Measurements from ENCODE around the gene CHD5.

Gene CHD5

GRCh38 chr1:6098303-6099215 is 81.6 kb downstream of the CHD5 start:
- Histone ChIP-seq H3K4me2 (ENCODE audit: low read depth, low read length) (no peak overlapping the region), H3K9ac (ENCODE audit: low read length) (no peak overlapping the region), H3K27me3 (replicated peaks; ENCODE audit: insufficient read depth, low read length) (peaks cover 13% of the 10 kb centered on the region), H4K20me1 (ENCODE audit: insufficient read depth, low read length) (no peaks in the 10 kb centered on the region), H3K36me3 (replicated peaks; ENCODE audit: insufficient read depth, low read length) (no peaks in the 10 kb centered on the region; the same call in 1 of the 2 replicates), H3K79me2 (ENCODE audit: low read length) (no peaks in the 10 kb centered on the region), H3F3A (ENCODE audit: insufficient read depth, low read length) (no peaks in the 10 kb centered on the region; the same call in 1 of the 2 replicates), H3K4me1 (ENCODE audit: low read length) (no peaks in the 10 kb centered on the region), H2AFZ (ENCODE audit: low read length) (no peak overlapping the region), H3K27ac (ENCODE audit: low read length) (no peak overlapping the region), H3K9me2 (replicated peaks; ENCODE audit: insufficient read depth, low read length) (no peaks in the 10 kb centered on the region), H3K9me3 (replicated peaks; ENCODE audit: insufficient read depth, low read length) (no peaks in the 10 kb centered on the region), H3K4me3 (ENCODE audit: low read length) (no peak overlapping the region)
- TF ChIP-seq EZH2phosphoT487 (IDR thresholded peaks at IDR 0.05; ENCODE audit: low read length) (no peak), CTCF (IDR thresholded peaks at IDR 0.05; ENCODE audit: low read length) (no peak), EZH2 (optimal IDR thresholded peaks at IDR 0.05; ENCODE audit: low read depth, low read length) (no peak)
- no peak for DNase-seq

- no peak overlapping the region for H3K9ac ChIP-seq (ENCODE audit: low read length)
- no peaks in the 10 kb centered on the region for H3K9me2 ChIP-seq (replicated peaks; ENCODE audit: insufficient read depth, low read length)
- TF ChIP-seq CTCF (IDR thresholded peaks at IDR 0.05; ENCODE audit: low read length), result no peak
- no peak for TF ChIP-seq EZH2phosphoT487 (IDR thresholded peaks at IDR 0.05; ENCODE audit: low read length)
- TF ChIP-seq EZH2 (optimal IDR thresholded peaks at IDR 0.05; ENCODE audit: low read depth, low read length), result no peak
- H3K4me2 ChIP-seq (ENCODE audit: low read depth, low read length), result no peak overlapping the region
- peaks cover 5% of the 10 kb centered on the region for H3K27me3 ChIP-seq (replicated peaks; ENCODE audit: insufficient read depth, low read length)
- H3K4me3 ChIP-seq (ENCODE audit: low read length), result no peak overlapping the region
- DNase-seq, result no peak
- H3K36me3 ChIP-seq (replicated peaks; ENCODE audit: insufficient read depth, low read length), result no peaks in the 10 kb centered on the region; the same call in 1 of the 2 replicates
- no peaks in the 10 kb centered on the region for H3K9me3 ChIP-seq (replicated peaks; ENCODE audit: insufficient read depth, low read length)
- no peaks in the 10 kb centered on the region for H4K20me1 ChIP-seq (ENCODE audit: insufficient read depth, low read length)
- H3K27ac ChIP-seq (ENCODE audit: low read length), result no peak overlapping the region
- H3F3A ChIP-seq (ENCODE audit: insufficient read depth, low read length), result no peaks in the 10 kb centered on the region; the same call in 1 of the 2 replicates
- H2AFZ ChIP-seq (ENCODE audit: low read length), result no peak overlapping the region
- no peaks in the 10 kb centered on the region for H3K4me1 ChIP-seq (ENCODE audit: low read length)
- H3K79me2 ChIP-seq (ENCODE audit: low read length), result no peaks in the 10 kb centered on the region
These were observed 82.3 kb downstream of the CHD5 start for GRCh38 chr1:6097824-6098223.

GRCh38 chr1:6097117-6097595 is 83.0 kb downstream of the CHD5 start:
- H3K9ac ChIP-seq (ENCODE audit: low read length), result no peak overlapping the region
- no peaks in the 10 kb centered on the region for H3K9me2 ChIP-seq (replicated peaks; ENCODE audit: insufficient read depth, low read length)
- H2AFZ ChIP-seq (ENCODE audit: low read length), result no peak overlapping the region
- no peaks in the 10 kb centered on the region for H3K27me3 ChIP-seq (replicated peaks; ENCODE audit: insufficient read depth, low read length)
- H3K36me3 ChIP-seq (replicated peaks; ENCODE audit: insufficient read depth, low read length), result no peaks in the 10 kb centered on the region; the same call in 1 of the 2 replicates
- no peak for DNase-seq
- no peaks in the 10 kb centered on the region; the same call in 1 of the 2 replicates for H3F3A ChIP-seq (ENCODE audit: insufficient read depth, low read length)
- H3K9me3 ChIP-seq (replicated peaks; ENCODE audit: insufficient read depth, low read length), result no peaks in the 10 kb centered on the region
- H3K27ac ChIP-seq (ENCODE audit: low read length), result no peak overlapping the region
- H4K20me1 ChIP-seq (ENCODE audit: insufficient read depth, low read length), result no peaks in the 10 kb centered on the region
- H3K4me3 ChIP-seq (ENCODE audit: low read length), result no peak overlapping the region
- H3K4me1 ChIP-seq (ENCODE audit: low read length), result no peaks in the 10 kb centered on the region
- no peak for TF ChIP-seq EZH2phosphoT487 (IDR thresholded peaks at IDR 0.05; ENCODE audit: low read length)
- TF ChIP-seq EZH2 (optimal IDR thresholded peaks at IDR 0.05; ENCODE audit: low read depth, low read length), result no peak
- no peak for TF ChIP-seq CTCF (IDR thresholded peaks at IDR 0.05; ENCODE audit: low read length)
- H3K4me2 ChIP-seq (ENCODE audit: low read depth, low read length), result no peak overlapping the region
- no peaks in the 10 kb centered on the region for H3K79me2 ChIP-seq (ENCODE audit: low read length)

Measured in MM.1S (cell line).